NCI-H748 (cell line): Measurements from ENCODE around the gene TNFRSF9.

Experiments
- DNase-seq: peaks from one replicate; lab custom pipeline; 2025; ENCODE audit not compliant: unreplicated experiment; lab: John Stamatoyannopoulos, UW

The TNFRSF9 gene

GRCh38 chr1:7878027-7878426 is 62.6 kb downstream of the TNFRSF9 start:
- no peak for DNase-seq

- DNase-seq: no peak
These were observed 66.5 kb downstream of the TNFRSF9 start for GRCh38 chr1:7873801-7874795.

GRCh38 chr1:7871136-7871535 is 69.5 kb downstream of the TNFRSF9 start:
- DNase-seq: no peak

- DNase-seq: no peak
These were observed 71.3 kb downstream of the TNFRSF9 start for GRCh38 chr1:7869136-7869920.

GRCh38 chr1:7868070-7868780 is 72.4 kb downstream of the TNFRSF9 start:
- DNase-seq: no peak

- DNase-seq: no peak
These were observed 74.7 kb downstream of the TNFRSF9 start for GRCh38 chr1:7865978-7866377.
